Measurements from ENCODE around the gene COG5.

COG5 gene

GRCh38 chr7:107196834-107197610 lies 366.7 kb downstream of the COG5 start:
- Histone ChIP-seq H4K91ac (ENCODE audit: low read depth, low read length) (no peak overlapping the region), H3K9me3 (ENCODE audit: insufficient read depth, low read depth, low read length) (no peaks in the 10 kb centered on the region), H2BK120ac (ENCODE audit: insufficient read depth, low read length, poor library complexity) (no peak overlapping the region), H2BK12ac (ENCODE audit: low read length) (no peak overlapping the region), H4K8ac (ENCODE audit: low read depth, low read length) (no peak overlapping the region), H2AFZ (ENCODE audit: insufficient read depth, low read length, poor library complexity) (no peak overlapping the region), H3K36me3 (ENCODE audit: control insufficient read depth in 1 of 2, insufficient read depth in 2 of 2, low read length in 2 of 2) (peaks cover 13 to 20% of the 10 kb centered on the region in 2 experiments), H3K79me2 (ENCODE audit: control insufficient read depth, insufficient read depth, low read length, poor library complexity) (no peaks in the 10 kb centered on the region), H3K9ac (ENCODE audit: low read length) (no peak overlapping the region), H3K4me1 (ENCODE audit: control insufficient read depth in 1 of 2, insufficient read depth in 2 of 2, low read length in 2 of 2) (no peaks in the 10 kb centered on the region), H3K14ac (ENCODE audit: low read length) (no peak overlapping the region), H2AK5ac (ENCODE audit: low read length) (no peak overlapping the region), H3K4me3 (ENCODE audit: low read depth, low read length) (no peak overlapping the region), H3K18ac (ENCODE audit: low read length) (no peak overlapping the region), H2BK5ac (ENCODE audit: low read depth, low read length, poor library complexity) (no peak overlapping the region), H3K4me2 (ENCODE audit: low read length) (no peak overlapping the region), H3K23ac (ENCODE audit: low read length) (no peak overlapping the region), H3K4ac (ENCODE audit: low read depth, low read length) (no peak overlapping the region), H3K27me3 (ENCODE audit: insufficient read depth, low read length) (no peaks in the 10 kb centered on the region), H4K12ac (ENCODE audit: low read depth, low read length) (no peak overlapping the region), H3K79me1 (ENCODE audit: low read length) (no peaks in the 10 kb centered on the region), H3K27ac (ENCODE audit: low read depth, low read length) (no peak overlapping the region)
- WGBS (ENCODE audit: extremely low coverage, insufficient coverage, insufficient read length), result no CpG with 5 or more reads among the region's 10 CpGs
- no peak for DNase-seq

GRCh38 chr7:107194052-107194451 lies 369.7 kb downstream of the COG5 start:
- no peak overlapping the region for H3K27ac ChIP-seq (ENCODE audit: low read depth, low read length)
- H3K4ac ChIP-seq (ENCODE audit: low read depth, low read length), result no peak overlapping the region
- H3K23ac ChIP-seq (ENCODE audit: low read length), result no peak overlapping the region
- no peaks in the 10 kb centered on the region for H3K79me2 ChIP-seq (ENCODE audit: control insufficient read depth, insufficient read depth, low read length, poor library complexity)
- WGBS (ENCODE audit: extremely low coverage, insufficient coverage, insufficient read length), result no CpG with 5 or more reads among the region's 1 CpG
- H3K4me1 ChIP-seq (ENCODE audit: control insufficient read depth in 1 of 2, insufficient read depth in 2 of 2, low read length in 2 of 2), result no peaks in the 10 kb centered on the region
- H4K12ac ChIP-seq (ENCODE audit: low read depth, low read length), result no peak overlapping the region
- H3K9me3 ChIP-seq (ENCODE audit: insufficient read depth, low read depth, low read length), result no peaks in the 10 kb centered on the region
- H4K8ac ChIP-seq (ENCODE audit: low read depth, low read length), result no peak overlapping the region
- H3K9ac ChIP-seq (ENCODE audit: low read length), result no peak overlapping the region
- H3K79me1 ChIP-seq (ENCODE audit: low read length), result no peaks in the 10 kb centered on the region
- no peak overlapping the region for H2BK5ac ChIP-seq (ENCODE audit: low read depth, low read length, poor library complexity)
- peaks cover 8 to 22% of the 10 kb centered on the region in 2 experiments for H3K36me3 ChIP-seq (ENCODE audit: control insufficient read depth in 1 of 2, insufficient read depth in 2 of 2, low read length in 2 of 2)
- H3K4me2 ChIP-seq (ENCODE audit: low read length), result no peak overlapping the region
- H2AK5ac ChIP-seq (ENCODE audit: low read length), result no peak overlapping the region
- no peak overlapping the region for H2AFZ ChIP-seq (ENCODE audit: insufficient read depth, low read length, poor library complexity)
- no peak overlapping the region for H2BK120ac ChIP-seq (ENCODE audit: insufficient read depth, low read length, poor library complexity)
- H4K91ac ChIP-seq (ENCODE audit: low read depth, low read length), result no peak overlapping the region
- no peak overlapping the region for H3K14ac ChIP-seq (ENCODE audit: low read length)
- no peaks in the 10 kb centered on the region for H3K27me3 ChIP-seq (ENCODE audit: insufficient read depth, low read length)
- no peak overlapping the region for H3K18ac ChIP-seq (ENCODE audit: low read length)
- DNase-seq, result no peak
- H3K4me3 ChIP-seq (ENCODE audit: low read depth, low read length), result no peak overlapping the region
- no peak overlapping the region for H2BK12ac ChIP-seq (ENCODE audit: low read length)

GRCh38 chr7:107190090-107190489 lies 373.6 kb downstream of the COG5 start:
- no peaks in the 10 kb centered on the region for H3K79me2 ChIP-seq (ENCODE audit: control insufficient read depth, insufficient read depth, low read length, poor library complexity)
- no peak overlapping the region for H3K27ac ChIP-seq (ENCODE audit: low read depth, low read length)
- no peak overlapping the region for H3K4me3 ChIP-seq (ENCODE audit: low read depth, low read length)
- no peak overlapping the region for H2AK5ac ChIP-seq (ENCODE audit: low read length)
- no CpG with 5 or more reads among the region's 2 CpGs for WGBS (ENCODE audit: extremely low coverage, insufficient coverage, insufficient read length)
- no peak overlapping the region for H2BK5ac ChIP-seq (ENCODE audit: low read depth, low read length, poor library complexity)
- H3K9ac ChIP-seq (ENCODE audit: low read length), result no peak overlapping the region
- no peak overlapping the region for H2BK12ac ChIP-seq (ENCODE audit: low read length)
- H2BK120ac ChIP-seq (ENCODE audit: insufficient read depth, low read length, poor library complexity), result no peak overlapping the region
- H3K9me3 ChIP-seq (ENCODE audit: insufficient read depth, low read depth, low read length), result no peaks in the 10 kb centered on the region
- H4K12ac ChIP-seq (ENCODE audit: low read depth, low read length), result no peak overlapping the region
- H3K4me2 ChIP-seq (ENCODE audit: low read length), result no peak overlapping the region
- H3K14ac ChIP-seq (ENCODE audit: low read length), result no peak overlapping the region
- no peak overlapping the region for H3K18ac ChIP-seq (ENCODE audit: low read length)
- H4K91ac ChIP-seq (ENCODE audit: low read depth, low read length), result no peak overlapping the region
- no peaks in the 10 kb centered on the region for H3K79me1 ChIP-seq (ENCODE audit: low read length)
- no peak overlapping the region for H3K4ac ChIP-seq (ENCODE audit: low read depth, low read length)
- DNase-seq, result no peak
- H3K27me3 ChIP-seq (ENCODE audit: insufficient read depth, low read length), result no peaks in the 10 kb centered on the region
- H4K8ac ChIP-seq (ENCODE audit: low read depth, low read length), result no peak overlapping the region
- no peak overlapping the region for H3K23ac ChIP-seq (ENCODE audit: low read length)
- H3K4me1 ChIP-seq (ENCODE audit: control insufficient read depth in 1 of 2, insufficient read depth in 2 of 2, low read length in 2 of 2), result peaks cover 0 to 2% of the 10 kb centered on the region in 2 experiments
- H2AFZ ChIP-seq (ENCODE audit: insufficient read depth, low read length, poor library complexity), result no peak overlapping the region
- H3K36me3 ChIP-seq (ENCODE audit: control insufficient read depth in 1 of 2, insufficient read depth in 2 of 2, low read length in 2 of 2), result peaks cover 0 to 16% of the 10 kb centered on the region in 2 experiments

GRCh38 chr7:107187774-107188173 lies 375.9 kb downstream of the COG5 start:
- no peak overlapping the region for H3K9ac ChIP-seq (ENCODE audit: low read length)
- no peak for DNase-seq
- no peak overlapping the region for H3K23ac ChIP-seq (ENCODE audit: low read length)
- H2BK5ac ChIP-seq (ENCODE audit: low read depth, low read length, poor library complexity), result no peak overlapping the region
- WGBS (ENCODE audit: extremely low coverage, insufficient coverage, insufficient read length), result no CpG with 5 or more reads among the region's 2 CpGs
- no peak overlapping the region for H4K12ac ChIP-seq (ENCODE audit: low read depth, low read length)
- H3K9me3 ChIP-seq (ENCODE audit: insufficient read depth, low read depth, low read length), result no peaks in the 10 kb centered on the region
- H2AK5ac ChIP-seq (ENCODE audit: low read length), result no peak overlapping the region
- H3K4me2 ChIP-seq (ENCODE audit: low read length), result no peak overlapping the region
- H4K8ac ChIP-seq (ENCODE audit: low read depth, low read length), result no peak overlapping the region
- no peak overlapping the region for H4K91ac ChIP-seq (ENCODE audit: low read depth, low read length)
- no peak overlapping the region for H3K14ac ChIP-seq (ENCODE audit: low read length)
- no peak overlapping the region for H3K4me3 ChIP-seq (ENCODE audit: low read depth, low read length)
- no peak overlapping the region for H3K18ac ChIP-seq (ENCODE audit: low read length)
- H3K4ac ChIP-seq (ENCODE audit: low read depth, low read length), result no peak overlapping the region
- H3K4me1 ChIP-seq (ENCODE audit: control insufficient read depth in 1 of 2, insufficient read depth in 2 of 2, low read length in 2 of 2), result peaks cover 0 to 2% of the 10 kb centered on the region in 2 experiments
- no peak overlapping the region for H2BK120ac ChIP-seq (ENCODE audit: insufficient read depth, low read length, poor library complexity)
- no peak overlapping the region for H2BK12ac ChIP-seq (ENCODE audit: low read length)
- peaks cover 0 to 15% of the 10 kb centered on the region in 2 experiments for H3K36me3 ChIP-seq (ENCODE audit: control insufficient read depth in 1 of 2, insufficient read depth in 2 of 2, low read length in 2 of 2)
- no peaks in the 10 kb centered on the region for H3K79me2 ChIP-seq (ENCODE audit: control insufficient read depth, insufficient read depth, low read length, poor library complexity)
- no peak overlapping the region for H3K27ac ChIP-seq (ENCODE audit: low read depth, low read length)
- no peak overlapping the region for H2AFZ ChIP-seq (ENCODE audit: insufficient read depth, low read length, poor library complexity)
- H3K27me3 ChIP-seq (ENCODE audit: insufficient read depth, low read length), result no peaks in the 10 kb centered on the region
- H3K79me1 ChIP-seq (ENCODE audit: low read length), result no peaks in the 10 kb centered on the region
